Measurements from ENCODE around the gene RNU6-1. TPM values are rescaled to one million over a fixed set of nuclear protein-coding genes. Genes with fewer than 3 reads are reported as not detected.
A peak's percentile ranks its signal among the peaks of the same experiment; 100 is the strongest.

Gene RNU6-1
- total and polyA plus RNA-seq, 2 donors (not counting 3 experiments of a cell fraction or from before 2014, with no cell fraction given): not detected

- intact Hi-C loops (cut with micrococcal nuclease): no loop called here
- Histone ChIP-seq H3K27me3 (ENCODE audit: control insufficient read depth in 2 of 2, insufficient read depth in 2 of 2, low read length in 2 of 2) (no peaks in the 10 kb centered on the region), H4K20me1 (replicated peaks; ENCODE audit: control insufficient read depth, extremely low read depth, insufficient read depth, low read length) (no peaks in the 10 kb centered on the region), H3K4me2 (ENCODE audit: insufficient read depth, low read length) (no peak overlapping the region), H3K9me3 (replicated peaks; ENCODE audit: control insufficient read depth, insufficient read depth, low read length) (no peaks in the 10 kb centered on the region), H2AFZ (ENCODE audit: low read depth, low read length) (no peak overlapping the region), H3K36me3 (ENCODE audit: control insufficient read depth in 2 of 2, extremely low read depth in 1 of 2, insufficient read depth in 2 of 2, low read length in 2 of 2) (no peaks in the 10 kb centered on the region), H3K4me1 (ENCODE audit: control insufficient read depth, extremely low read depth, insufficient read depth, low read length) (peaks cover 7% of the 10 kb centered on the region), H3K27ac (ENCODE audit: insufficient read depth, low read depth, low read length) (no peak overlapping the region), H3K79me2 (ENCODE audit: control insufficient read depth, insufficient read depth, low read length) (no peaks in the 10 kb centered on the region), H3K9ac (replicated peaks; ENCODE audit: extremely low read depth, insufficient read depth, low read length) (no peak overlapping the region), H3K4me3 (replicated peaks in 1 of 3; ENCODE audit: insufficient read depth in 1 of 3, low read depth in 1 of 3, low read length in 3 of 3) (no peak overlapping the region), H3K9me1 (replicated peaks; ENCODE audit: control insufficient read depth, extremely low read depth, insufficient read depth, low read length) (no peaks in the 10 kb centered on the region)
- DNase-seq (ENCODE audit: low read depth, low spot score) (peak; percentile 47), FAIRE-seq (peak; percentile 70)
- dilution Hi-C loops (cut with MboI; ENCODE audit: extremely low pct_ligation_motif_present, low sequenced_read_pairs): no loop called here
- no TSS peak for BruUV-seq (replicated peaks)
- TF ChIP-seq POLR2AphosphoS5 (IDR thresholded peaks at IDR 0.05; ENCODE audit: insufficient read depth, low read depth, low read length) (no peak), MYC (IDR thresholded peaks at IDR 0.05; ENCODE audit: low read depth, low read length) (no peak), MAX (IDR thresholded peaks at IDR 0.05; ENCODE audit: insufficient read depth, insufficient read length) (no peak), FOS (IDR thresholded peaks at IDR 0.05; ENCODE audit: borderline replicate concordance, insufficient read depth, low read length) (no peak), GATA2 (IDR thresholded peaks at IDR 0.05; ENCODE audit: insufficient read depth, insufficient read length, low read depth, low read length) (peak; percentile 36)
- ChIA-PET CTCF (no interaction called here), POLR2A (no interaction called here)
Observed at GRCh38 chr15:67796196-67797127, 43.4 kb downstream of the RNU6-1 start.

All from endothelial cell of umbilical vein (primary cell).